Body of pancreas (tissue), 4 donors: ENCODE measurements around the gene PUS3.

ENCODE experiments used
- POLR2A ChIP-seq, 3 donors: fragments of 450-650 bp; IDR thresholded peaks; one replicate each; pipeline ENCODE4 v1.6.1; 2016; ENCODE audit warnings: antibody characterized with exemption in 3 of 3, mild to moderate bottlenecking in 2 of 3
- TF ChIP-seq, protein P1 (sequence below), 7 experiments: fragments of 450-650 bp in 4 of 7; fragments of 200-600 bp in 3 of 7; sonication (generic) in 3 of 7; IDR thresholded peaks; one replicate each; pipeline ENCODE4 v1.5.1; 2016 to 2019; ENCODE audit warnings: antibody characterized with exemption in 7 of 7

- TF ChIP-seq, protein P1, sequence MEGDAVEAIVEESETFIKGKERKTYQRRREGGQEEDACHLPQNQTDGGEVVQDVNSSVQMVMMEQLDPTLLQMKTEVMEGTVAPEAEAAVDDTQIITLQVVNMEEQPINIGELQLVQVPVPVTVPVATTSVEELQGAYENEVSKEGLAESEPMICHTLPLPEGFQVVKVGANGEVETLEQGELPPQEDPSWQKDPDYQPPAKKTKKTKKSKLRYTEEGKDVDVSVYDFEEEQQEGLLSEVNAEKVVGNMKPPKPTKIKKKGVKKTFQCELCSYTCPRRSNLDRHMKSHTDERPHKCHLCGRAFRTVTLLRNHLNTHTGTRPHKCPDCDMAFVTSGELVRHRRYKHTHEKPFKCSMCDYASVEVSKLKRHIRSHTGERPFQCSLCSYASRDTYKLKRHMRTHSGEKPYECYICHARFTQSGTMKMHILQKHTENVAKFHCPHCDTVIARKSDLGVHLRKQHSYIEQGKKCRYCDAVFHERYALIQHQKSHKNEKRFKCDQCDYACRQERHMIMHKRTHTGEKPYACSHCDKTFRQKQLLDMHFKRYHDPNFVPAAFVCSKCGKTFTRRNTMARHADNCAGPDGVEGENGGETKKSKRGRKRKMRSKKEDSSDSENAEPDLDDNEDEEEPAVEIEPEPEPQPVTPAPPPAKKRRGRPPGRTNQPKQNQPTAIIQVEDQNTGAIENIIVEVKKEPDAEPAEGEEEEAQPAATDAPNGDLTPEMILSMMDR (IDR thresholded peaks at IDR 0.05) = no peak
- no peak for TF ChIP-seq POLR2A (IDR thresholded peaks at IDR 0.05)
Observed at GRCh38 chr11:125950696-125951651, 48.0 kb upstream of the PUS3 start.
